HUES64 (cell line): ENCODE measurements around the gene PDE4D.

Experiments
- H3K27ac ChIP-seq: 2 replicates; pipeline ENCODE4 v1.7.0; 2013; ENCODE audit warnings: low read depth, low read length, inconsistent platforms
- H3K27me3 ChIP-seq: 2 replicates; pipeline ENCODE4 v1.6.1; 2013; ENCODE audit warnings: mild to moderate bottlenecking, low read length; ENCODE audit not compliant: insufficient read depth
- H3K36me3 ChIP-seq: 2 replicates; pipeline ENCODE4 v1.6.1; 2013; ENCODE audit warnings: mild to moderate bottlenecking, low read length; ENCODE audit not compliant: insufficient read depth
- H3K4me1 ChIP-seq: 2 replicates; pipeline ENCODE4 v1.6.1; 2013; ENCODE audit warnings: mild to moderate bottlenecking, low read length, moderate library complexity; ENCODE audit not compliant: insufficient read depth
- H3K4me3 ChIP-seq: 2 replicates; pipeline ENCODE4 v1.5.1; 2013; ENCODE audit warnings: mild to moderate bottlenecking, low read length, moderate library complexity
- H3K9ac ChIP-seq: 2 replicates; pipeline ENCODE4 v1.6.1; 2013; ENCODE audit warnings: mild to moderate bottlenecking, low read depth, low read length
- H3K9me3 ChIP-seq: 2 replicates; pipeline ENCODE4 v1.6.1; 2013; ENCODE audit warnings: low read depth, low read length; ENCODE audit not compliant: insufficient read depth
- WGBS: fragments of 150-250, 120-280 bp; methylation state at CpG from one replicate; pipeline ENCODE4 v1.1.7; 2013; ENCODE audit warnings: missing lambda C conversion rate; 5-methylcytosine and 5-hydroxymethylcytosine counted together

The PDE4D gene

DNA sequence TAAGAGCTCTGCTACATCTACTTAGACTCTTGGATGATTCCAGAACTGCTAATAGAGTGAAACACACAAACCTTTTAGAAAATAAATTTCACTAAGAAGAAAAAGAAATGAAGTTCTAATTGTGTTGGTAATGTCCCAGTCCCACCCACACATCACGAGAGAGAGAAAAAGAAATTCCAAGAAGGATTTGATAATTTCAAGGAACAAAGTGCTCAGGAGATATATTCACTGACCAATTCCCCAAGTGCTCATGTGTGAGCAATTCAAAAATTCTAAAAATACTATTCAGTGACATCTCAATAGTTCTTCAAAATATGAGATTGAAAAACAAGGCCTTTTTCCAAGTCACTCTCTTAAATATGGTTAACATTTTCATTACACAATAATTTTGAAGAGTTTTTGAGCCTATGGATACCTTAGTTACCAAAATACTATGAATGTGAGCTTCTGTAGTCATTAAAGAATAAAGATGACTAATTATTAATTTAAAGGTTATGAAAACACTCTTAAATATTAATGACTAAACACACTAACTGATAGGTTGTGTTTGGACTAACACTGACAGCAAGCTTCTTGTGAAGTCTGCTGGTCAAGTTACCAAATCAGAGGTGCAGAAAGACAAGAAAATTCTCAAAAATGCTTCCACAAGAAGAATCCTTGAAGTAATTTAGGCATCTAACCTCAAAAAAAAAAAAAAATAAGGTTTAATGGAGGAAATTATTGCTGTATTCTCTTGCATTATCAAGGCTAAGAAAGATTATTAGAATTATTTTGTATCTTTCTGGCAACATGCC is 245.3 kb downstream of the PDE4D start:
- H3K9ac ChIP-seq = no peak overlapping the region
- peaks cover 5% of the 10 kb centered on the region; the same call in 1 of the 2 replicates for H3K4me1 ChIP-seq
- no peak overlapping the region for H3K27ac ChIP-seq
- 100% methylated on average over 1 of the region's 1 CpG for WGBS
- no peaks in the 10 kb centered on the region for H3K9me3 ChIP-seq
- H3K4me3 ChIP-seq = no peak overlapping the region
- no peaks in the 10 kb centered on the region for H3K36me3 ChIP-seq
- no peaks in the 10 kb centered on the region for H3K27me3 ChIP-seq

- Histone ChIP-seq H3K36me3 (no peaks in the 10 kb centered on the region), H3K9ac (no peak overlapping the region), H3K27ac (no peak overlapping the region), H3K4me3 (no peak overlapping the region), H3K4me1 (peaks cover 5% of the 10 kb centered on the region; the same call in 1 of the 2 replicates), H3K9me3 (no peaks in the 10 kb centered on the region), H3K27me3 (no peaks in the 10 kb centered on the region)
- whole genome bisulfite sequencing = 94% methylated on average over 2 of the region's 2 CpGs
Measured at GRCh38 chr5:59645380-59645779, 248.1 kb downstream of the PDE4D start.

DNA sequence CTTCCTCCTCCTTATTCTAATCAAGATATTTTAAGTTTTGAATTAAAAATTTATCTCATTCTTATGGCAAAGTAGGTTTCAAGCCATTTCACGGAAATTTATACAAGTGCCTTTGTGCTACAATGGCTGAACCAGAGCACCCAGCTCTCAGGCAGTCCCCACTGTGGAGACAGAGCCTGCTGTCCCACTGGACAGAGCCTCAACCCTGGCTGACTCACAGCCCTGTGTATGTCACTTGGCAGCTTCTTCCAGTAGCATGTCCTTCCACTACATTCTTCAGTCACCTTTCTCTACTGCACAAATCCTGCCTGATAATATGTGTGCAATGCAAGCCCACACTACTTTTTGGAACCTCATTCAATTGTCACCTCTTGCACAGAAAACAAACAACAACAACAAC is 253.1 kb downstream of the PDE4D start:
- Histone ChIP-seq H3K27ac (no peak overlapping the region), H3K36me3 (no peaks in the 10 kb centered on the region), H3K4me3 (no peak overlapping the region), H3K9ac (no peak overlapping the region), H3K27me3 (no peaks in the 10 kb centered on the region), H3K4me1 (no peaks in the 10 kb centered on the region), H3K9me3 (no peaks in the 10 kb centered on the region)
- 96% methylated on average over 1 of the region's 1 CpG for WGBS

DNA sequence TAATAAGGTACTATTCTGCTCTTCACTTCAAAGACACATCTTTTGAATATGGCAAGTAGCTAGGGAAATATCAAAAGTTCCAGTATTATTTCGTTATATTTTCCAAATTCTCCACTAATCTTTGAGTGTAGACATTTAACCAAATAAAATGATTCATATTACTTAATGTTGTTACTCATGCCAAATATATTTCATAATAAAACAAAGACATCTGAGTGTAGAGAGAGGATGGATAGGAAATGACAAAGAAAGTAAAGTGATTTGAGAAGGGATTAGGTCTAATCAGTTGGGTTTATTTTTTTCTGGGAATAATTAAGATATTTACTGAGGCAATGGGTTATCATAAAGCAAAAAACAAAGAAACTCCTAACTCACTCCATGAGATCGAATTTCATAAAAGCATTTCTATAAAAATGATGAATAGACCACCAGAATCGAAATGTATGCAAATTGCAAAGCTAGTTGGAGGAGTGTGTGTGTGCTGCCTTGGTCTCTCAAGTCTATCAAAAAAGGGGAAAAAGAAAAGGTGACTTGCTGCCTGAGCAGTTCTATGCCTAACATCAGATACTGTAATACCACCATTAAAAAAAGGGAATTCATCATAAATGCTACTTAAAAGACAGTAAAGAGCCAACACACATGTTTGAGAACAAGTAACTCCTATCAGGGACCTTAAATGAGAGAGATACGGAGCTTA is 255.5 kb downstream of the PDE4D start:
- Histone ChIP-seq H3K4me3 (no peak overlapping the region), H3K4me1 (no peaks in the 10 kb centered on the region), H3K9ac (no peak overlapping the region), H3K27me3 (no peaks in the 10 kb centered on the region), H3K9me3 (no peaks in the 10 kb centered on the region), H3K27ac (no peak overlapping the region), H3K36me3 (no peaks in the 10 kb centered on the region)
- 95% methylated on average over 2 of the region's 4 CpGs for WGBS

- H3K27ac ChIP-seq = no peak overlapping the region
- 97% methylated on average over 4 of the region's 4 CpGs for WGBS
Measured at GRCh38 chr5:59629561-59629960, 264.0 kb downstream of the PDE4D start.

DNA sequence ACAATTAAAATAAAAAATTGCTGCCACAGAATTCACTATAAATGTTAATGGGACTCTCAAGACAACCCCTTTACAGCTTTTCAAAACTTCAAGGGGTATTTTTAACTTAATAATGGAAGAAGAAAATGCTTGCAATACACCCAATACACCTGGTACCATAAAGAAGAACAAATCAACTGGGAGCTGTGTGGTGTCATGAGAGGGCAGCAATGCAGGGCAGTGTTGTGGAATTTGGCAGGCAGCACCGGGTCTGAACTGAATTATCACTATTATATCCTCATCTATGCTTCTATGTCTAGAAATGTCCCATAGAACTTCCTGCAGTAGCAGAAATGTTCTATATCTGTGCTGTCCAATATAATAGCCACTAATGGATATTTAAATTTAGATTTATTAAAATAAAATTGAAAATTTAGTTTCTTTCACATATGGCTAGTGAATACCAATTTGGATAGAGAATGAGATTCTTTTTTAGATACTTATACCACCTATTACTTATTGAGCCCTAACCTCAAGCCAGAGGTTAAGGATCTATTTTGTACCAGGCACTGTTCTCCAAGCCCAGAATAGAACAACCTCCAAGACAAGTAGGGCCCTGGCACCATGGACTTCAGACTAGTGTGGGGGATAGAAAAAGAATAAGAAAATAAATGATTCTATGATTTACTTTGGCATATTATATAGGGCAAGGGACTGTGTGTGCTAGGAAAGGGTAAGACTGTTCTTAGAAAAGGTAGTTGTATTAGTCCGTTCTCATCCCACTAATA is 265.3 kb downstream of the PDE4D start:
- no peaks in the 10 kb centered on the region for H3K36me3 ChIP-seq
- H3K9ac ChIP-seq = no peak overlapping the region
- no peak overlapping the region for H3K27ac ChIP-seq
- no peaks in the 10 kb centered on the region for H3K4me1 ChIP-seq
- WGBS = 86% methylated on average over 1 of the region's 2 CpGs
- no peaks in the 10 kb centered on the region for H3K27me3 ChIP-seq
- H3K4me3 ChIP-seq = no peak overlapping the region
- H3K9me3 ChIP-seq = no peaks in the 10 kb centered on the region

More at GRCh38 chr5:59629561-59629960, 264.0 kb downstream of the PDE4D start:
- no peaks in the 10 kb centered on the region for H3K4me1 ChIP-seq
- H3K27me3 ChIP-seq = no peaks in the 10 kb centered on the region
- no peak overlapping the region for H3K4me3 ChIP-seq
- H3K9ac ChIP-seq = no peak overlapping the region
- no peaks in the 10 kb centered on the region for H3K9me3 ChIP-seq
- H3K36me3 ChIP-seq = no peaks in the 10 kb centered on the region

- no peaks in the 10 kb centered on the region for H3K27me3 ChIP-seq
- H3K27ac ChIP-seq = no peak overlapping the region
- H3K4me3 ChIP-seq = no peak overlapping the region
- H3K36me3 ChIP-seq = no peaks in the 10 kb centered on the region
- 88% methylated on average over 1 of the region's 2 CpGs for WGBS
- H3K9ac ChIP-seq = no peak overlapping the region
- 0 out of 2 replicates have a peak, but pooled peaks cover 4% of the 10 kb centered on the region for H3K4me1 ChIP-seq
- no peaks in the 10 kb centered on the region for H3K9me3 ChIP-seq
Measured at GRCh38 chr5:59624898-59625297, 268.6 kb downstream of the PDE4D start.

GRCh38 chr5:59622848-59623247 is 270.7 kb downstream of the PDE4D start:
- no peaks in the 10 kb centered on the region for H3K9me3 ChIP-seq
- no peak overlapping the region for H3K4me3 ChIP-seq
- H3K27ac ChIP-seq = no peak overlapping the region
- no peak overlapping the region for H3K9ac ChIP-seq
- no peaks in the 10 kb centered on the region for H3K36me3 ChIP-seq
- H3K4me1 ChIP-seq = peaks cover 8% of the 10 kb centered on the region; the same call in 1 of the 2 replicates
- H3K27me3 ChIP-seq = no peaks in the 10 kb centered on the region
- WGBS = 95% methylated on average over 2 of the region's 2 CpGs

DNA sequence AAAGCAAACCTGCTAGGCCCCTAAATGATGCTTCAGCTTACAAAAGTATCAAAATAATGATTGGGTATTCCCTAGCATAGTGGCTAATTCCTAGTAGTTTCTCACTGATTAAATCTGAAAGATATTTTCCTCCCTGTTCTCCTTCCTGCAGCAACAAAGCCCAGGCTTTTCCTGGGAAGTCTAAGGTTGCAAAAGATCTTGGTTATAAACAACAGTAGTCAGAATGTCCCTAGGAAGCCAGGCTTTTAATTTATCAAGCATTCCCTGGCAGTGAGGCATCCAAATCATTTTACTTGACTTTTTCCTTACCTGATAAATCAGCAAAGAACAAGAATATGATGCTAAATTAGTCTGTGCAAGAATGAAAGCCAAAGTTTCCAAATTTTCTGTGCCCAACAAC is 272.0 kb downstream of the PDE4D start:
- H3K4me1 ChIP-seq = peaks cover 8% of the 10 kb centered on the region; the same call in 1 of the 2 replicates
- H3K9ac ChIP-seq = no peak overlapping the region
- H3K4me3 ChIP-seq = no peak overlapping the region
- no peaks in the 10 kb centered on the region for H3K27me3 ChIP-seq
- H3K9me3 ChIP-seq = no peaks in the 10 kb centered on the region
- H3K27ac ChIP-seq = no peak overlapping the region
- no peaks in the 10 kb centered on the region for H3K36me3 ChIP-seq

DNA sequence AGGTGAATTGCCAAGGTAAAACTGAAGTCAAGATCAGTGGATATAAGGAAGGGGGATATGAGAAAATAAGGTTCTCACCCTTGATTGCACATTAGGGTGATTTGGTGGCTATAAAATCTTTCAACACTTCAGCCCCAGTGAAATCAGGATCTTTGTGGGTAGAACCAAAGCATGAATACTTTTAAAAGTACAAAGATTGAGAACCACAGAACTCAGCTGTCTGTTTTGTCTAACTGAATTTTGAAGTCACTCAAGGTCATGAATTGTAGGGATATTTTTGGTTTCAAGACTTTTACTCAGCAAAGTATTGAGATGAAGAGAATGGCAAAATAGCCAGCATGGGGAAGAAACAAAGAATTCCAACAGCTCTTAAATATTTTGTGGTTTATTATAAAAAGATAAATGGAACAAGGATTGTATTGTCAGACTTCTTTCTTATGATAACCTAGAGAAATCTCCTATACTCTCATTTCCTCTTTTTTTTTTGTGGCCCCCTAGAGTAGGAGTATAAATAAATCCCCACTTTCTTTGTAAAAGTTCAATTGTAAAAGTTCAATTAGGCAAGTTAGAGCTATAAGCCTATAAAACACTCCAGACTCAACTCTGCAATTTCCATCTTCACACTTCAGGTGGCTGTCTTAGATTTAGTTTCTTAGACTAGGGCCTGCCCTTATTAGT is 272.9 kb downstream of the PDE4D start:
- no peak overlapping the region for H3K4me3 ChIP-seq
- no peaks in the 10 kb centered on the region for H3K9me3 ChIP-seq
- H3K9ac ChIP-seq = no peak overlapping the region
- no peak overlapping the region for H3K27ac ChIP-seq
- H3K36me3 ChIP-seq = no peaks in the 10 kb centered on the region
- H3K4me1 ChIP-seq = peaks cover 10% of the 10 kb centered on the region
- no peaks in the 10 kb centered on the region for H3K27me3 ChIP-seq

DNA sequence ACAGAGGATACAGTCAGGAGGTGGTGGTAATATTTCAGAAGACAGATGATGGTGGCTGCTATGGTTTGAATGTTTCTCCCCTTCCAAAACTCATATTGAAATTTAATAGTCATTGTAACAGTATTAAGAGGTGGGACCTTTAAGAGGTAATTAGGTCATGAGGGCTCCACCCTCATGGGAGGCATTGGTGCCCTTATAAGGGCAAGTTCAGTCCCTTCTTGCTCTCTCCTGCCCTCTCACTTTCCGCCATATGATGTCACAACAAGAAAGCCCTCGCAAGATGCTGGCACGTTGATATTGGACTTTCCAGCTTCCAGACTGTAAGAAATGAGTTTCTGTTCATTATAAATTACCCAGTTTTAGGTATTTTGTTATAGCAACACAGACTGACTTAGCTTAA is 274.9 kb downstream of the PDE4D start:
- WGBS = 95% methylated on average over 3 of the region's 3 CpGs

More for the DNA sequence above, 274.9 kb downstream of the PDE4D start:
- H3K9ac ChIP-seq = no peak overlapping the region
- H3K36me3 ChIP-seq = no peaks in the 10 kb centered on the region
- H3K27me3 ChIP-seq = no peaks in the 10 kb centered on the region
- H3K4me3 ChIP-seq = no peak overlapping the region
- H3K27ac ChIP-seq = no peak overlapping the region
- H3K4me1 ChIP-seq = peaks cover 17% of the 10 kb centered on the region
- H3K9me3 ChIP-seq = no peaks in the 10 kb centered on the region
